Limb (tissue), 2 donors: ENCODE data around the gene RGS6.

Experiments
- DNase-seq, 2 donors: peaks; one replicate each; pipeline ENCODE4 v3.0.0-alpha.2; 2016; ENCODE audit errors: extremely low spot score in 2 of 2

The RGS6 gene

GRCh38 chr14:72573725-72574417, 641.6 kb downstream of the RGS6 start:
- peak in 1 of 2 donors; percentile 16 for DNase-seq

DNA sequence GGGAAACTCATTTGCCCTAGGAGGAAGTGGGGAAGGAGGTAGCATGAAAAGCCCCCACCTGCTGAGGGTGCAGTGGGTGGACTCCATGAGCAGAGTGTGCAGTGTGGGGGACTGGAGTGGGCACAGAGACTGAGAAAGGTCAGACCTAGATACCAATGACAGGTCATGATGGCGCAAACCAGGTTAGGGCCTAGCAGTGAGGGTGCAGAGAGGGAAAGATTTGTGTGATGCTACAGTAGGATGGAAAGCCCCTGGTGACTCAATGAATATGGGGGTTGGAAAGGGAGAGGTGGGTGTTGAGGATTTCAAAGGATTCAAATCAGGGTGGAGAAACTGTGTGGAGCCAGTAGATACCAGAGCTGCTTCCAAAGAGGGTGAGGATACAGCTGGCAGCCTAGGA, 642.5 kb downstream of the RGS6 start:
- peak in 1 of 2 donors; percentile 7 for DNase-seq

- DNase-seq: no peak
Measured at GRCh38 chr14:72576258-72576657, 644.0 kb downstream of the RGS6 start.

GRCh38 chr14:72577521-72577920, 645.3 kb downstream of the RGS6 start:
- peak in 1 of 2 donors; percentile 7 for DNase-seq

GRCh38 chr14:72578514-72578913, 646.3 kb downstream of the RGS6 start:
- peak in 1 of 2 donors; percentile 17 for DNase-seq

DNA sequence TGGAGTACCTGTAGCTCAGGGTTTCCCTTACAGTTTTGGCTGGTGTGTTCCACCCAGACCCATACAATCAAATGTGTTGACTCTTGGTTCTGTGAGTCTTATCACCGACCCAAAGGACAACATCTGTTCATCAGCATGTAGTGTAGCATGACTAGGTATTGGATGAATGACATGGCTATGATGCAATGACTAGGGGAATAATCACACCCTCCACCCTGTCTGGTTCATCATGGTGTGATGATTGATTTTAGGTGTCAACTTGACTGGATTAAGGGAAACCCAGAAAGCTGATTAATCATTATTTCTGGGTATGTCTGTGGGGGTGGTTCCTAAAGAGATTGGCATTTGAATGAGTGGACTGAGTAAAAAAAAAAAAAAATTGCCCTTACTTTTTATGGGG, 650.4 kb downstream of the RGS6 start:
- no peak for DNase-seq

- peak in 1 of 2 donors; percentile 28 for DNase-seq
Measured at GRCh38 chr14:72583316-72584272, 651.4 kb downstream of the RGS6 start.

DNA sequence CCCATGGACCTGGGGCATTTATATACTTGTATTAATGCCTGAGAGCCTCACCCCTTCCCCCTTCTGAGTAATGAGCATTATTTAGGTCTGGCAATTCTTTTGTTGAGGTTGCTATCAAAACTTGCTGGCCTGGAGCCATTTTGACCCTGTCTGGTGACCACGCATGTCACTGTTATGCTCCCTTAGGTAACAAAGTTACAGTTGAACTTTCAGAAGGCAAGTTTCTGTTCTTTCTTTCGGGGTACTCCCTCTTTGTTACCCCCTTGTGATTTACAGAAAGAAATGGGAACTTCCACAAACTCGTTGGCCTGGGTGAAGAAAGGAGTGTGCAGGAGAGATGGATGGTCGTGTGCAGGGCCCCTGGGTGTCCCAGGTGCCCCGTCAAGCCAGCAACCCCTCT, 656.3 kb downstream of the RGS6 start:
- no peak for DNase-seq

- DNase-seq: no peak
Measured at GRCh38 chr14:72589652-72590051, 657.4 kb downstream of the RGS6 start.

- no peak for DNase-seq
Measured at GRCh38 chr14:72590577-72590976, 658.3 kb downstream of the RGS6 start.

GRCh38 chr14:72591391-72591790, 659.2 kb downstream of the RGS6 start:
- DNase-seq: peak in 1 of 2 donors; percentile 8

GRCh38 chr14:72594099-72594901, 662.1 kb downstream of the RGS6 start:
- DNase-seq: peak in 1 of 2 donors; percentile 4

- DNase-seq: no peak
Measured at GRCh38 chr14:72595152-72595862, 663.1 kb downstream of the RGS6 start.

- no peak for DNase-seq
Measured at GRCh38 chr14:72597252-72598233, 665.3 kb downstream of the RGS6 start.

DNA sequence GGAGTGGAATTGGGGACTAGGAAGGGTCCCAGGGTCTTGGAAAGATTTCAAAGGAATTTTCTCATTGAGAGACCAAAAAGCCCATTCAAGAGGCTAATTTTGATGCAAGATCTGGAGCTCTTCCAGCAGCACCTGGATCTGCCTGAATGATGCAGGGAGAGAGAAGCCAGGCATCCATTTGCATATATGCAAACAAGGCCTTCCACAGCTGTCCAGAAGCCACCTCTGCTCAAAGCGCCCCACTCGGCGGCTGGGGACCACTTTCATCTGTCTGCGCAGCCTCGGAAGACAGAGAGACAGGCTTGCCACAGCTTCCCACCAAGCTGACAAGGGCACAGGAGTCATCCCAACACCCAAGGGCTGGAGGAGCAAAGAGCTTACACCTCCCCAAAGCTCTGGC, 666.1 kb downstream of the RGS6 start:
- no peak for DNase-seq

DNA sequence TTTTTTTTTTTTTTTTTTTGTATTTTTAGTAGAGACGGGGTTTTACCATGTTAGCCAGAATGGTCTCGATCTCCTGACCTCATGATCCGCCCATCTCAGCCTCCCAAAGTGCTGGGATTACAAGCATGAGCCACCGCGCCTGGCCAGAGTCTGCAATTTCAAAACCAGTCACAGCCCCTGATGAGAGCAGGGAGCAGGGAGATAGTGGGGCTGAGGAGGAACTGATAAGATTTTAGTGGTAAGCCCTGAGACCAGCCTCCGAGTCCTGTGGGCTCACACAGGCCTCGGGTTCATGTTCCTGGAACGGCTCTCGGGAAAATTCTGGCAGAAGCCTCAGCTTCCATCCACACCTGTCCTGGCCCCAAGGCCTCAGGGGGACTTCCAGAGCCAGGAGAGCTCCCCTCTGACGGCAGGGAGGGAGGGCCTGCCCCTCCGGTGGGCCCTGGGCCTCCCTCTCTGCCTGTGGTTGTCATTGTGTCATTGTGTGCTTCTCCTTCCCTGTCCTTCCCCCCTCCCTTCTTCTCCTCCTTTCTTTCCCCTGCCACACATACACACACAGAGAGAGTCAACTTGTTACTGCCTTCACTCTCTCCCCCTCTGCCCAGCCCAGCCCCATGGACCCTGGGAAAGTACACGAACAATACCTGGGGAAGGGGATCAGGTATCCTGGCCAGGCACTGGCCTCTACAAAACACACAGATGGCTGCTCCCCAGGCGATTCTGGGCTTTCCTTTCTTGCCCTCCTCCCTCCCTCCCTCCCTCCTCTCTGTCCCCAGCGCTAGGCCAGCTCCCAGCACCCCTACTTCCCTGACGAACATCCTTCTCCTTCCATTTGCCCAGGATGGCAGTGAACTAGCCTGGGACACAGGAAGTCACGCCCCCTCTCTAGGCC, 667.6 kb downstream of the RGS6 start:
- peak in 1 of 2 donors; percentile 34 for DNase-seq

GRCh38 chr14:72600551-72601330, 668.5 kb downstream of the RGS6 start:
- DNase-seq: peak in 1 of 2 donors; percentile 23

DNA sequence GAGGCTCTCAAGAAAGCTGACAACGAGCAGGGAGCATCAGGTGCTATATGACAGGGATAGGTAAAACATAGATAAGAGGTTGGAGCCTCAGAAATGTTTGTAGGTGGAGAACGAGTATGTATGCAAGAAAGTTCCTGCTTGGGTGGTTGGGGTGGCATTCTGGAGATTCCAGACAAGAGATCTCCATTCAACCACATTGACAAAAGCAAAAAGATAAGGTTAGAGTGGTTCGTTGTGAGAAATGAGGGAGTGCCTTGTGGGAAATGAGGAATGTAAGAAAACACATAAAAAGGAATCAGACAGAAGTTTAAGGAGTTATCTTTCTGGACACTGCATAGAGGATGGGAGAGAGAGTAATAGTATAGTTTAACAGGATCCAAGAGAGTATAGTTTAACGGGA, 671.4 kb downstream of the RGS6 start:
- no peak for DNase-seq
